ENCODE measurements around the gene ZNF143. TPM values are rescaled to one million over a fixed set of nuclear protein-coding genes. Genes with fewer than 3 reads are reported as not detected.
"Not testable (repeated sequence)": the region's sequence is repeated elsewhere in the genome, so short reads cannot be mapped to it uniquely, and the experiment has no call there.

The ZNF143 gene
- total RNA-seq, 1 donor = 38.8 TPM

GRCh38 chr11:9533736-9534473, 73.1 kb downstream of the ZNF143 start:
- no peak for DNase-seq (ENCODE audit: low read depth in 2 of 3, low spot score in 2 of 3)

- DNase-seq (ENCODE audit: low read depth in 2 of 3, low spot score in 2 of 3) = peak; percentile 58 to 76 (median 70)
Observed at GRCh38 chr11:9535189-9535781, 74.5 kb downstream of the ZNF143 start.

- no peak for DNase-seq (ENCODE audit: low read depth in 2 of 3, low spot score in 2 of 3)
Observed at GRCh38 chr11:9538548-9538947, 77.7 kb downstream of the ZNF143 start.

DNA sequence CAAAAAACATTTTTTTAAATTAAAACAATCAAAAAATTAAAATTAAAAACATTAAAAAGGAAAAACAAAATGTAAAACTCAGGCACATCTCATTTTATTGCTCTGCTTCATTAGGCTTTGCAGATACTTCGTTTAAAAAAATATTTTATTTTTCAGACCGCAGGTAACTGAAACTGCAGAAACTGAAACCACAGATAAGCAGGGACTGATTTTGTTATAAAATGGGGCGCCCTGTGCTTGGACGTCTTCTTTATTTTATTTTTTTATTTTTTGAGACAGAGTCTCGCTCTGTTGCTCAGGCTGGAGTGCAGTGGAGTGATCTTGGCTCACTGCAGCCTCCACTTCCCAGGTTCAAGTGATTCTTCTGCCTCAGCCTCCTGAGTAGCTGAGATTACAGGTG, 88.4 kb downstream of the ZNF143 start:
- DNase-seq (ENCODE audit: low read depth in 2 of 3, low spot score in 2 of 3) = not testable (repeated sequence)

DNA sequence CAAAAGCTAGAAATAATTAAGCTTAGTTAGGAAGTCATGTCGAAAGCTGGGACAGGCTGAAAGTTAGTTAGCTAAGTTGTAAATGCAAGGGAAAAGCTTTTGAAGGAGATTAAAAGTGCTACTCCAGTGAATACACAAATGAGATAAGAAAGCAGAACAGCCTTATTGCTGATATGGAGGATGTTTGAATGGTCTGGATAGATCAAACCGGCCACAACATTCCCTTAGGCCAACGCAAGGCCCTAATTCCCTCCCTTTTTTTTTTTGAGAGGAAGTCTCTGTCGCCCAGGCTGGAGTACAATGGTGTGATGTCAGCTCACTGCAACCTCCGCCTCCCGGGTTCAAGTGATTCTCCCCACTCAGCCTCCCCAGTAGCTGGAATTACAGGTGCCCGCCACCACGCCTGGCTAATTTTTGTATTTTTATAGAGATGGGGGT, 89.4 kb downstream of the ZNF143 start:
- DNase-seq (ENCODE audit: low read depth in 2 of 3, low spot score in 2 of 3) = no peak

DNA sequence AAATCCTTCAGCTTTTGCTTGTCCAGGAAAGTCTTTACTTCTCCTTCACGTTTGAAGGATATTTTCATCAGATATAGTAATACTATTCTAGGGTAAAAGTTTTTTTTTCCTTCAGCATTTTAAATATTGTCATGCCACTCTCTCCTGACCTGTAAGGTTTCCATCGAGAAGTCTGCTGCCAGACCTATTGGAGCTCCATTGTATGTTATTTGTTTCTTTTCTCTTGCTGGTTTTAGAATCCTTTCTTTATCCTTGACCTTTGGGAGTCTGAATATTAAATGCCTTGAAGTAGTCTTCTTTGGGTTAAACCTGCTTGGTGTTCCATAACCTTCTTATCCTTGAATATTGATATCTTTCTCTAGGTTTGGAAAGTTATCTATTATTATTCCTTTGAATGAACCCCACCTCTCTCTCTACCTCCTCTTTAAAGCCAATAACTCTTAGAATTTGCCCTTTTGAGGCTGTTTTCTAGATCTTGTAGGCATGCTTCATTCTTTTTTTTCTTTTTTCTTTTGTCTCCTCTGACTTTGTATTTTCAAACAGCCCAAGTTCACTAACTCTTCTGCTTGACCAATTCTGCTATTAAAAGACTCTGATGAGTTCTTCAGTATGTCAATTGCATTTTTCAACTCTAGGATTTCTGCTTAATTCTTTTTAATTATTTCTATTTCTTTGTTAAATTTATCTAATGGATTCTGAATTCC, 100.6 kb downstream of the ZNF143 start:
- DNase-seq (ENCODE audit: low read depth in 2 of 3, low spot score in 2 of 3) = no peak

- no peak for DNase-seq (ENCODE audit: low read depth in 2 of 3, low spot score in 2 of 3)
Observed at GRCh38 chr11:9562716-9563115, 101.9 kb downstream of the ZNF143 start.

- no peak for DNase-seq (ENCODE audit: low read depth in 2 of 3, low spot score in 2 of 3)
Observed at GRCh38 chr11:9563196-9563730, 102.5 kb downstream of the ZNF143 start.

GRCh38 chr11:9565822-9566560, 105.2 kb downstream of the ZNF143 start:
- peak in 2 of 3 donors; percentile 53 to 69 for DNase-seq (ENCODE audit: low read depth in 2 of 3, low spot score in 2 of 3)

GRCh38 chr11:9566561-9567063, 105.8 kb downstream of the ZNF143 start:
- no peak for DNase-seq (ENCODE audit: low read depth in 2 of 3, low spot score in 2 of 3)

DNA sequence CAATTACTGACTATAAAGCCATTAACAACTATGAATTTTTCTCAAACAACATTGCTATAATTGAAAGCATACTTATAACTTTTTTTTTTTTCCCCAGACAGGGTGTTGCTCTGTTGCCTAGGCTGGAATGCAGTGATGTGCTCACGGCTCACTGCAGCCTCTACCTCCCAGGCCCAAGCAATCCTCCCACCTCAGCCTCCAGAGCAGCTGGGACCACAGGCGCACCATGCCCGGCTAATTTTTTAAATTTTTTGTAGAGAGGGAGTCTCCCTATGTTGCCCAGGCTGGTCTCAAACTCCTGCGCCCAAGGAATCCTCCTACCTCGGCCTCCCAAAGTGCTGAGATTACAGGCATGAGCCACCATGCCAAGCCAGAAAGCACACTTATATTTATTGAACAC, 106.6 kb downstream of the ZNF143 start:
- no peak for DNase-seq (ENCODE audit: low read depth in 2 of 3, low spot score in 2 of 3)

- no peak for DNase-seq (ENCODE audit: low read depth in 2 of 3, low spot score in 2 of 3)
Observed at GRCh38 chr11:9568161-9568853, 107.5 kb downstream of the ZNF143 start.

GRCh38 chr11:9568854-9569587, 108.2 kb downstream of the ZNF143 start:
- DNase-seq (ENCODE audit: low read depth in 2 of 3, low spot score in 2 of 3) = peak in 2 of 3 donors; percentile 64 to 87

GRCh38 chr11:9569588-9570164, 108.9 kb downstream of the ZNF143 start:
- DNase-seq (ENCODE audit: low read depth in 2 of 3, low spot score in 2 of 3) = no peak

DNA sequence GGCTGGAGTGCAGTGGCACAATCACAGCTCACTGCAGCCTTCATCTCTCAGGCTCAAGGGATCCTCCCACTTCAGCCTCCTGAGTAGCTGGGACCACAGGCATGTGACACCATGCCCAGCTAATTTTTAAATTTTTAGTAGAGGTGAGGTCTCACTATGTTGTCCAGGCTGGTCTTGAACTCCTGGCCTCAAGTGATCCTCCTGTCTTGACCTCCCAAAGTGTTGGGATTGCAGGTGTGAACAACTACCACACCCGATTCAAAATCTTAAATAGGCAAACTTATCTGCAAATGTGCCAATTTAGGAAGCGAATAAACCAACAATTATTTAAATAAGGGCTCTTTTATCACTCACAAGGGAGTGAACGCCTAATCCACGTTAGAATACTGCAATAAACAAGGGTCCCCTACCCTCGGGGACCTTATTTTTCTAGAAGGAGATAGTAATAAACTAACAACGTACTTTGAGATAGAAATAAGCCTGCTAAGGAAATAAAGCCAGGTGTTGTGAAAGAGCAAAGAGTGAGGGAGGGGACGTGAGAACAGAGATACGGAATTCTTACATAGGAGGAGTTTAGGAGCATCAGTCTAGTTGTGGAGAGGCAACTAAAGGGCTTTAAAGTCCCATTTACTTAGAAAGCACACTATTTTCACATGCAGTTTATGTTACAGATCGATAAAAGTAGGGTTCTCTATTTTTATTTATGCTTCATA, 109.7 kb downstream of the ZNF143 start:
- no peak for DNase-seq (ENCODE audit: low read depth in 2 of 3, low spot score in 2 of 3)

- no peak for DNase-seq (ENCODE audit: low read depth in 2 of 3, low spot score in 2 of 3)
Observed at GRCh38 chr11:9571071-9571762, 110.4 kb downstream of the ZNF143 start.

GRCh38 chr11:9571763-9572115, 110.9 kb downstream of the ZNF143 start:
- DNase-seq (ENCODE audit: low read depth in 2 of 3, low spot score in 2 of 3) = no peak
